ENCODE results near the gene KAT7.
A peak's percentile ranks its signal among the peaks of the same experiment; 100 is the strongest.
"Not testable (repeated sequence)": the region's sequence is repeated elsewhere in the genome, so short reads cannot be mapped to it uniquely, and the experiment has no call there.

KAT7 gene

DNA sequence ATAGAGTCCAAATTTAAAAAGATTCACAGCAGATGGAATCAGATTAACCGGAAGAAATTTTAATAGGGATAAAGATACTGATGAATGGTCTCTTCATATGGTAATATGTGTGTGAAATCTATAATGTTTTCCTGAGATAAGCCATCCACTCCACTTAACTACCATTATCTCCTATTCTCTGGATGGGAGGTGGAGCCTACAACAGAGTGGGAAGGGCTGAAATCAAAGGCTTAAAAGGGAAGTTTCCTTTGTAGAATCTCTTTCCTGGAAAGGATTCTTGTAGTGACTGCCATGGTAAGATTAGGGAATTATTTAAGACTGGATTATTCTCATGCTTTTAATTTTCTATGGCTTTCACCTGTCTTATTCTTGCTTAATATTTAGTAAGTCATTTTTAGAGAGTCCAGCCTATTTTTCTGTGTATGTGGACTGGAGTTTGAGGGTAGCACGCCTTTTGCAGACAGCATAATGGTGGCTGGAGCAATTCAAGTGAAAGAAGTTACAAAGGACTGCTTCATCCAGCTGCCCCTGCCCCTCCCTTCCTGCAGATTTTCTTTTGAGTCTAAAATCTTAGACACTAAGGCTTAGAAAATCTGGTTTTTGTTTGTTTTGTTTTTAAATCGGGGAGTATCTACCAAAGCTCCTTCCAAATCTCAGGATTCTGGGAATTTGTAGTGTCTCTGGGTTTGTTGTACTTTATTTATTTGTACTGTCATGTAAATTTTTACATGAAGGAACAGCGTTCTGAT lies 26.5 kb downstream of the KAT7 start:
- no peak for DNase-seq

DNA sequence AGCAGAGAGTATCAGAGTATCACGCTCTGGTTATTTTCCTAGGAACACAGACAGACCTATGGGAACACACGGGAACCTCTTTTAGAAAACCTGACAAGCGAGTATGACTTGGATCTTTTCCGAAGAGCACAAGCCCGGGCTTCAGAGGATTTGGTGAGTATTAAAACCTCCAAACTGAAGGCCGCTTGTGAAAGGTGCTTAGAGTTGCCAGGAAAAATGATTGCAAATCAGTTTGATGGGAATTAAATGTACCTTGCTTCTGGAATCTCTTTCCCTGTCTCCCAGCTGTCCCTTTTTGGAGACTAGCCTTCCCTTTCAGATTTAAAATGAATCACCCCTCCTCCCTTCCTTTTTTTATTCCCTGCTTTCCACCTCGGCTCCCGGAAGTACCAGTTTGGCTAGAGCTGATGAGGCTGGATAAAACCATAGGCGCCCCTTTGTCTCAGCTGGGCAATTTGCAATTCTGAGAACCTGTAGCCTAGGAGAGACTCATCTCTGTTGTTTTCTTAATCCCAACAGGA lies 27.3 kb downstream of the KAT7 start:
- DNase-seq = peak; percentile 64

DNA sequence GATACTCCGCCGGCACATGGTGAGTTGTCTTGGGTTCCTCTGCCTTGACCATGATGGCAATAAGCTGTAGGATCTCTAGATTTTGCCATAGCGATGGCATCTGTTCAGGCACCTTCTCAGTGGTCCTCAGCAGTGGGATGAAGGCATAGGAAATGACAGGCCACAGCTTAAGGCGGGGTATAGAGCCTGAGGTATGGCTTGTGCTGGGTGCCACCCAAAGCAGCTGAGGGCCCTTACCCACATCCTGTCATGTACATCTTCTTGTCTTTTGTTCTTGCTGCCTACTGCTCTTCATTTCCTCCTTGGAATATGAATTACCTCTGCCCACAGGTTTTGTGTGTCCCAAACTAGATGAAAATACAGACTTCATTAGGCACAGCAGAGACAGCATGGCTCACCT lies 29.5 kb downstream of the KAT7 start:
- DNase-seq = no peak

DNA sequence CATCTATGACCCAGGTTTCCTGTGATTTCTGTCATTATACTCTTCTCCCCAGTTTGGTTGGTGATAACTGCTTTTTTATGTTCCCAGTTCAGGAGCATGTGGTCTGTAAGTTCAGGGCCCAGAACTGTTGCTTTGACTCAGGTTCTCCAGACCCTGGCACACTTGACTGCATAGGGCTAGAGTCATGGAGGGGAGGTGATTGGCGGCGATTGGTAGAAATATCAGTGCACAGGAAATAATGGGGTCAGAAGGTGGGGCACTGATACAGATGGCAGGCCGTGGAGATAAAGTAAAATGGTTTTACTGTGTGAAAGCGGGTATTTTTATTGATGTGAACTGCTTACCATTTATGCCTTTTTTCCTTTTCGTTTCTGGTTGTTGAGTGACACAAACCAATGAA lies 30.7 kb downstream of the KAT7 start:
- no peak for DNase-seq

GRCh38 chr17:49819651-49820050 lies 31.2 kb downstream of the KAT7 start:
- no peak for DNase-seq

DNA sequence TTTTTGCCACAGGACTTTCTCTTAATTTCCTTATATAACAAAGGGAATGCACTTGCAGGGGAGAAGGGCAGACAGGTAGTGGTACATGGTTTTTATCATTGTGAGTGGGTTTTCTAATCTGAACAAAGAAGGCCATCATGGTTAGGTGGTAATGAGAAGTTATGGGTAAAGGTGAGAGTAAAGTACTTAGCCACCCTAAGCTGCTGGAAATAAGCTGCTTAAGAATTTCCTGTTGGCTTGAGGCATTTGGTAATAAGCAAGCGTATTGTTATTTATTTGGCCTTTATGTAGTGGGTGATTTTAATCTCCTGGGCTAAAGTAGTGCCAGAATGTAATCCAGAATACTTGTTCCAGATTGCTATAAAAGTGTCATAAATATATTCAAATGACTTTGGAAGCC lies 32.3 kb downstream of the KAT7 start:
- no peak for DNase-seq

DNA sequence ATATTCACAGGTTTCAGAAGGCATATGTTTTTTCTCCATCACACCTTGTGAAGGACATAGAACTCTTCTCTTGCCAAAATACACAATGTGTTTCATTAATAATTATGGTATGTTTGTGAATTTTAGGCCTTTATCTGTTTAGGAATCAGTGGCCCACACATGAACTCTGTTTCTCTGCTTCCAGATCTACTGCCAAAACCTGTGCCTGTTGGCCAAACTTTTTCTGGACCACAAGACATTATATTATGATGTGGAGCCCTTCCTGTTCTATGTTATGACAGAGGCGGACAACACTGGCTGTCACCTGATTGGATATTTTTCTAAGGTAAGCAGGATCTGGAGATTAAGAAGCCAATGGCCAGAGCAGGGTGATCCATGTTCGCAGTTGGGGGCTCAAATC lies 33.0 kb downstream of the KAT7 start:
- no peak for DNase-seq

- peak; percentile 63 for DNase-seq
Measured at GRCh38 chr17:49821916-49822315, 33.4 kb downstream of the KAT7 start.

- DNase-seq = no peak
Measured at GRCh38 chr17:49822829-49823228, 34.3 kb downstream of the KAT7 start.

DNA sequence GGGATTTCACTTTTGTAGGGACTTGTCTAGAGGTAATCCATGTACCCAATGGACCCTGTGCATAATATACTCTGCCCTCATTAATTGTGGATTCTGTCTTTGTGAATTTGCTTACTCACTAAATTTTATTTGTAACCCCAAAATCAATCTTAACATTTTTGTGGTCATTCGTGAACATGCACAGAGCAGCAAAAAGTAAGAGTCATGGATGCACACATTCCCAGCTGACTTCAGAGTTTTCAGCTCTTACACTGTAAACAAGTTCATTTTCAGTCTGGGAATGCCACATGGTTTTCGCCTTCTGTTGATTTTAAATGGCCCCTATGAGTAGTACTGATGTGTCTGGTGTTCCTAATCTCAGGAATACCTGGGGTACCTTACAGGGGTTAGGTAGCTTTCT lies 35.1 kb downstream of the KAT7 start:
- no peak for DNase-seq

GRCh38 chr17:49825645-49826044 lies 37.2 kb downstream of the KAT7 start:
- DNase-seq = no peak

DNA sequence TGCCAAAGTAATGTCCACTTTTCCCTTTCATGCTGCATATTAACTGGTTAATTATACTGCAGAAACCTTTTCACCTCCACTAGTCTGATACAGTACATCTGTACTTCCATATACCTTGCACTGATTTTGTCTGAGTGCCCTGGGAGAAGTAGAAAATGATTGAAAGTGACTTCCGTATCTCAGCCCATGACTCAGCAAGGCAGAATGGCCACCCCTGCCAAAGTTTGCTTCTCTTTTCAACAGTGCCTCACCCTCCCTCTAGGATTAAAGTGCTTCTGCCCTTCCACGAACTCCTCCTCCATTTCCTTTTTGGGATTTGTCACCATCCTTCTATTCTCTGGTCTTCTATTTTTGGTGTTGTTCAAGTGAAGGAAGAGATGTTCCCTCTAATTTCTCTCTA lies 39.8 kb downstream of the KAT7 start:
- DNase-seq = not testable (repeated sequence)

DNA sequence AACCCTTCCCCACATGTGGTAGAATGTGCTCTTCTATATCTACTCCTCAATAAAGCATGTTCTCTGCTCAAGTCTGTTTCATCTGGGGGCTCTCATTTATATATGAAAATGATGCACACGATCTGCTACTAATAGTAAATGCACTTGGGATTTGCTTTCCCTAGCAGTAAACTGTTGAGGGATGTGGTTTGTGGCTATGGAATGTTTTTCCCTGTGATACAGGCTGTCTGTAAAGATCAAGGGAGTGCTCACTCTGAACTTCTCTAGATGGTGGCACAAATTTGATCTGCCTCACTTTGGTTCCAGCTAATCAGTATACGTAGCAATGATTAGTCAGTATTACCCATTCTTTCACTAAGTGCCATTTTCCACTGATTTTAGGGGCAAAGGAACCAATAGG lies 40.5 kb downstream of the KAT7 start:
- no peak for DNase-seq

- no peak for DNase-seq
Measured at GRCh38 chr17:49830605-49831004, 42.1 kb downstream of the KAT7 start.

DNA sequence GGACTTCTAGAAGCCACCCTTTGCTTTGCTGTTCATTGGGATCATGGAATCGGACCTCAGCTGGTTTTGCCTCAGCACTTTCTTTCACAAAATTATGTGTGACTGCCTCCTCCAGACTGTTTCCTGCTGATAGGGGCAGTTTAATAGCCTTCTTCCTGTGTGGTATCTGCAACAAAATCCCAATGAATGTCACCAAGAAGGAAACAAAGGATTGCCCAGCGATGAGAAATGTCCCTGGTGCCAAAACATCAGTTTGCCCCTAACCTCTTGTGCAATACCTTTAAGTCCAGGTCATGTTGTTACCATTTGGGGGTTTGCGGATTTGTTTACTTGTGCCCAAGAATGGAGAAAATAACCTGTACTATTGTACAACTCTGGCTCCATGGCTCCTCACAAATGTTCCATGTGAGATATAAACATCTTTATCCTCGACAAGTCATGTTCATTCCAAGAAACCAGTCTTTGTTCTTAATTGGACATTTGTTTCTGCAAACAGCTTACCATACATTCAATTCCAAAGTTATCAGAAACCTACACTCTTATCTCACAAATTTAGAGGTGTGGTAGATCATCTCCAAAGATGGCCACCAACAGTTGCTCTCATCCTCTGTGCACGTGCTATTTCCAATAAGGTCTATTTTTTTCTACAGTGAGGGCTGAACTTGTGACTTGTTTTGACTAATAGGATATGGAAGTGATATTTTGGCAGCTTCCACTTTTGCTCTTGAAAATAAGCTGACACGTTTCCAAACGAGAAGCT lies 44.5 kb downstream of the KAT7 start:
- DNase-seq = no peak

- no peak for DNase-seq
Measured at GRCh38 chr17:49834118-49834743, 45.8 kb downstream of the KAT7 start.

GRCh38 chr17:49835472-49835871 lies 47.0 kb downstream of the KAT7 start:
- DNase-seq = no peak

GRCh38 chr17:49836111-49837030 lies 47.9 kb downstream of the KAT7 start:
- DNase-seq = no peak

GRCh38 chr17:49839455-49839854 lies 51.0 kb downstream of the KAT7 start:
- DNase-seq = no peak

GRCh38 chr17:49841548-49841947 lies 53.1 kb downstream of the KAT7 start:
- no peak for DNase-seq

DNA sequence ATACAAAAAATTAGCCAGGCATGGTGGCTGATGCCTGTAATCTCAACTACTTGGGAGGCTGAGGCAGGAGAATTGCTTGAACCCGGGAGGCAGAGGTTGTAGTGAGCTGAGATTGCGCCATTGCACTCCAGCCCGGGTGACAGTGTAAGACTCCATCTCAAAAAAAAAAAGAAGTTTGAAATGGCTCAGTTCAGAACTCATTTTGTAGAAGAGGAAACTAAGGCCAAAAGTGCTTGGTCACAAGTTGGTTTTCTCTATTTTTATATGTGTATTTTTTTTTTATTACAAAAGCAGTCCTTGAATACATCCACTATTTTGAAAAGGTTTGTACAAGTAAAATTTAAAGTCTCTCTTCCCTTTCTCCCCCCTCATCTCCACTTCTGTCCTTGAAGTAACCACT lies 53.9 kb downstream of the KAT7 start:
- no peak for DNase-seq

DNA sequence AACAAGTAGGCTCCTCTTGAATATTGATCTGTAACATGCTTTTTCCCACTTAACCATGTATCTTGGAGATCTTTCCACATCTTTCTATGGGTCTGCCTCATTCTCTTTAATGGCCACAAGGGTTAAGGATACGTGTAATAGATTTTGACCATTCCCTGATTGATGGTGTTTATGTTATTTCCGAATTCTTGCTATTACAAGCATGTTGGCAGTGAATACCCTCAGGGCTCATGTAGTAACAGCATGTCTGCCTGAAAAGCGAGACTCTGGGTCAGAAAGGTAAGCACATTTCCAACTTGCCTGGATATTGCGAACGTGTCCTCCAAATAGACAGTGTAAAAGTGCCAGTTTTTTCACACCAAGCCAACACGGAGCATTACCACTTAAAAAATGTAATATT lies 54.4 kb downstream of the KAT7 start:
- DNase-seq = no peak

Data from islet precursor cell (in vitro differentiated cells).